ENCODE results near the gene MIOS. TPM values are rescaled to one million over a fixed set of nuclear protein-coding genes. Genes with fewer than 3 reads are reported as not detected.

MIOS gene
- polyA plus RNA-seq, 2 of the 4 experiments (the other 2 are of a cell fraction): 19.1 to 49.1 TPM

- peak overlapping the region; percentile 86 for H3K4me2 ChIP-seq
- POLR2A ChIA-PET: interaction anchor here (1.4 to 1.9 kb wide), 2 partner anchors 75 to 329 kb away, joined by 3 to 6 read pairs; partner anchors contain the start of gene GLCCI1
- 19% methylated on average over 5 of the region's 5 CpGs for WGBS (ENCODE audit: missing lambda C conversion rate)
- CTCF ChIA-PET: interaction anchor here (2.7 kb wide), 1 partner anchor 42 kb away, joined by 11 read pairs; no protein-coding TSS in a partner anchor
- DNase-seq (ENCODE audit: low read depth in 1 of 2, low spot score in 1 of 2) (peak in 1 of 2 experiments; percentile 2), FAIRE-seq (no peak), ATAC-seq (no peak)
- peaks cover 17% of the 10 kb centered on the region; the same call in 2 of the 3 replicates for H3K4me1 ChIP-seq
- H3K4me3 ChIP-seq: peak overlapping the region; percentile 89
- no peaks in the 10 kb centered on the region for H3K9me3 ChIP-seq
- TF ChIP-seq HOXA7 (CRISPR knock-in tag; IDR thresholded peaks at IDR 0.05): no peak
- no peak for TF ChIP-seq HOXB5 (CRISPR knock-in tag; IDR thresholded peaks at IDR 0.05)
- TF ChIP-seq, protein P1, sequence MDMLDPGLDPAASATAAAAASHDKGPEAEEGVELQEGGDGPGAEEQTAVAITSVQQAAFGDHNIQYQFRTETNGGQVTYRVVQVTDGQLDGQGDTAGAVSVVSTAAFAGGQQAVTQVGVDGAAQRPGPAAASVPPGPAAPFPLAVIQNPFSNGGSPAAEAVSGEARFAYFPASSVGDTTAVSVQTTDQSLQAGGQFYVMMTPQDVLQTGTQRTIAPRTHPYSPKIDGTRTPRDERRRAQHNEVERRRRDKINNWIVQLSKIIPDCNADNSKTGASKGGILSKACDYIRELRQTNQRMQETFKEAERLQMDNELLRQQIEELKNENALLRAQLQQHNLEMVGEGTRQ (IDR thresholded peaks at IDR 0.05): no peak
- TF ChIP-seq SREBF2 (IDR thresholded peaks at IDR 0.05): no peak
- TF ChIP-seq GATA3 (IDR thresholded peaks at IDR 0.05; ENCODE audit: borderline replicate concordance): no peak
- TF ChIP-seq CHD4 (IDR thresholded peaks at IDR 0.05; ENCODE audit: borderline replicate concordance): no peak
- no peak for TF ChIP-seq ESRRA (IDR thresholded peaks at IDR 0.05; ENCODE audit: borderline replicate concordance, low read length)
- TF ChIP-seq ZFP36 (IDR thresholded peaks at IDR 0.05; ENCODE audit: borderline replicate concordance, partially characterized antibody): no peak
- no peak for TF ChIP-seq TFCP2L1 (CRISPR knock-in tag; IDR thresholded peaks at IDR 0.05)
- TF ChIP-seq, protein P2, sequence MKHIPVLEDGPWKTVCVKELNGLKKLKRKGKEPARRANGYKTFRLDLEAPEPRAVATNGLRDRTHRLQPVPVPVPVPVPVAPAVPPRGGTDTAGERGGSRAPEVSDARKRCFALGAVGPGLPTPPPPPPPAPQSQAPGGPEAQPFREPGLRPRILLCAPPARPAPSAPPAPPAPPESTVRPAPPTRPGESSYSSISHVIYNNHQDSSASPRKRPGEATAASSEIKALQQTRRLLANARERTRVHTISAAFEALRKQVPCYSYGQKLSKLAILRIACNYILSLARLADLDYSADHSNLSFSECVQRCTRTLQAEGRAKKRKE (CRISPR knock-in tag; IDR thresholded peaks at IDR 0.05; ENCODE audit: low read depth): no peak
- no peak for TF ChIP-seq HOXB13 (CRISPR knock-in tag; IDR thresholded peaks at IDR 0.05; ENCODE audit: low read depth)
- no peak for TF ChIP-seq FOSB (CRISPR knock-in tag; IDR thresholded peaks at IDR 0.05)
- TF ChIP-seq CTCF (IDR thresholded peaks at IDR 0.05): no peak
- no peak for TF ChIP-seq RARB (CRISPR knock-in tag; IDR thresholded peaks at IDR 0.05)
- no peak for TF ChIP-seq PHF8 (IDR thresholded peaks at IDR 0.05; ENCODE audit: borderline replicate concordance, low read depth)
- no peak for TF ChIP-seq EHF (CRISPR knock-in tag; IDR thresholded peaks at IDR 0.05)
- peak overlapping the region; percentile 80 to 87 for H3K27ac ChIP-seq
These were observed 72.7 kb downstream of the MIOS start for GRCh38 chr7:7639421-7639820.

GRCh38 chr7:7639847-7640220 lies 73.2 kb downstream of the MIOS start:
- H3K4me1 ChIP-seq: peaks cover 17% of the 10 kb centered on the region; the same call in 2 of the 3 replicates
- peak overlapping the region; percentile 80 to 87 for H3K27ac ChIP-seq
- no peaks in the 10 kb centered on the region for H3K9me3 ChIP-seq
- ChIA-PET CTCF (interaction anchor here (1.9 to 2.7 kb wide), 2 partner anchors 42 to 125 kb away, joined by 6 to 11 read pairs; no protein-coding TSS in a partner anchor), POLR2A (interaction anchor here (0.6 to 1.9 kb wide), 11 partner anchors 12 to 540 kb away, joined by 3 to 6 read pairs (median 3); partner anchors contain the start of genes C1GALT1 and GLCCI1)
- peak overlapping the region; percentile 89 for H3K4me3 ChIP-seq
- DNase-seq (ENCODE audit: low read depth in 1 of 2, low spot score in 1 of 2) (peak; percentile 2 to 29), FAIRE-seq (no peak), ATAC-seq (peak in 1 of 2 experiments; percentile 1; a peak in 4 of 6 replicates)
- peak overlapping the region; percentile 86 for H3K4me2 ChIP-seq
- no peak for TF ChIP-seq ZC3H11A (IDR thresholded peaks at IDR 0.05)
- TF ChIP-seq MAFK (IDR thresholded peaks at IDR 0.05; ENCODE audit: partially characterized antibody): peak; percentile 48
- 3% methylated on average over 19 of the region's 19 CpGs for WGBS (ENCODE audit: missing lambda C conversion rate)

All from A549 (cell line).